K562 (cell line): ENCODE measurements around the gene EPC2. TPM values are rescaled to one million over a fixed set of nuclear protein-coding genes. Genes with fewer than 3 reads are reported as not detected.

Experiments used
- BCOR ChIP-seq: fragments of 450-650 bp; IDR thresholded peaks from 2 replicates; pipeline ENCODE4 v1.6.1; 2016
- CREB3L1 ChIP-seq: fragments of 450-650 bp; IDR thresholded peaks from 2 replicates; pipeline ENCODE4 v1.6.1; 2014; ENCODE audit warnings: low read depth, mild to moderate bottlenecking, moderate library complexity, borderline replicate concordance
- CXXC5 ChIP-seq: fragments of 250-450 bp; sonication (Bioruptor Pico); IDR thresholded peaks from 2 replicates; pipeline ENCODE4 v1.8.0; 2022; ENCODE audit warnings: inconsistent platforms, mild to moderate bottlenecking, moderate library complexity
- EWSR1 ChIP-seq: fragments of 450-650 bp; IDR thresholded peaks from 2 replicates; pipeline ENCODE4 v1.6.1; 2018; ENCODE audit warnings: borderline replicate concordance, mild to moderate bottlenecking, low read depth, moderate library complexity; ENCODE audit not compliant: partially characterized antibody
- MAZ ChIP-seq, 2 experiments: fragments of 450-650 bp in 1 of 2; sonication (generic) in 1 of 2; formaldehyde crosslinking; IDR thresholded peaks in 1 of 2; conservative IDR thresholded peaks in 1 of 2; 2 replicates each; pipeline versions ENCODE4 v1.4.0 to v1.5.0; 2020; ENCODE audit warnings: mild to moderate bottlenecking in 1 of 2, missing genetic modification reagents in 1 of 2
- NFRKB ChIP-seq: fragments of 450-650 bp; IDR thresholded peaks from 2 replicates; pipeline ENCODE4 v1.6.1; 2016; ENCODE audit warnings: low read depth
- NKRF ChIP-seq: fragments of 450-650 bp; IDR thresholded peaks from 2 replicates; pipeline ENCODE4 v1.6.1; 2016; ENCODE audit warnings: borderline replicate concordance
- SNIP1 ChIP-seq: fragments of 450-650 bp; IDR thresholded peaks from 2 replicates; pipeline ENCODE4 v1.7.1; 2017; ENCODE audit warnings: low read depth, mild to moderate bottlenecking
- THRAP3 ChIP-seq: fragments of 450-650 bp; IDR thresholded peaks from 2 replicates; pipeline ENCODE4 v1.6.1; 2016; ENCODE audit warnings: mild to moderate bottlenecking, inconsistent platforms, borderline replicate concordance
- ZBTB2 ChIP-seq: fragments of 450-650 bp; IDR thresholded peaks from 2 replicates; pipeline ENCODE4 v1.6.1; 2016; ENCODE audit warnings: antibody characterized with exemption
- ZNF124 ChIP-seq: sonication (generic); formaldehyde crosslinking; IDR thresholded peaks from 2 replicates; pipeline ENCODE4 v1.8.1; 2022; ENCODE audit warnings: missing genetic modification reagents
- ZNF143 ChIP-seq: sonication (generic); formaldehyde crosslinking; IDR thresholded peaks from 2 replicates; pipeline ENCODE4 v1.9.0; 2022; ENCODE audit warnings: mild to moderate bottlenecking, missing genetic modification reagents
- polyA plus RNA-seq, 8 experiments: library from polyadenylated mRNA; depleted of rRNA in 4 of 8; stranded (reverse) in 5 of 8; unstranded in 3 of 8; fragments of >200 nt; fragmentation: Nextera tagmentation in 2 of 8; fragmentation: Illumina TruSeq in 1 of 8; extraction: Ambion mirVana in 2 of 8; extraction: Trizol in 1 of 8; gene quantifications; 2 replicates each; pipeline versions ENCODE4 v1.2.1 to v1.2.3, GENCODE V29; 2011 to 2014; ENCODE audit warnings: inconsistent platforms in 1 of 8, missing spikeins in 1 of 8
- total RNA-seq, 7 experiments: library from RNA; depleted of rRNA in 6 of 7; stranded (reverse); fragments of >200 nt in 6 of 7; fragmentation: Illumina TruSeq in 2 of 7; extraction: Trizol in 2 of 7; gene quantifications; 2 replicates each; pipeline versions ENCODE4 v1.2.1 to v1.2.3, GENCODE V29; 2011 to 2021; ENCODE audit warnings: low replicate concordance in 1 of 7
- TF ChIP-seq, protein P1 (sequence below): fragments of 150-350 bp; conservative IDR thresholded peaks from 2 replicates; pipeline ENCODE4 v1.6.1; 2014; ENCODE audit warnings: low read length
- TF ChIP-seq, protein P2 (sequence below): fragments of 200-800 bp; sonication (Bioruptor generic); IDR thresholded peaks from 2 replicates; pipeline ENCODE4 v1.6.1; 2017; ENCODE audit warnings: missing genetic modification characterization, missing compliant biosample characterization

Gene EPC2
- total and polyA plus RNA-seq, 9 of the 15 experiments (the other 6 are each of a cell fraction or from before 2014, with no cell fraction given) = 7.0 to 35.8 (median 29.1) TPM

DNA sequence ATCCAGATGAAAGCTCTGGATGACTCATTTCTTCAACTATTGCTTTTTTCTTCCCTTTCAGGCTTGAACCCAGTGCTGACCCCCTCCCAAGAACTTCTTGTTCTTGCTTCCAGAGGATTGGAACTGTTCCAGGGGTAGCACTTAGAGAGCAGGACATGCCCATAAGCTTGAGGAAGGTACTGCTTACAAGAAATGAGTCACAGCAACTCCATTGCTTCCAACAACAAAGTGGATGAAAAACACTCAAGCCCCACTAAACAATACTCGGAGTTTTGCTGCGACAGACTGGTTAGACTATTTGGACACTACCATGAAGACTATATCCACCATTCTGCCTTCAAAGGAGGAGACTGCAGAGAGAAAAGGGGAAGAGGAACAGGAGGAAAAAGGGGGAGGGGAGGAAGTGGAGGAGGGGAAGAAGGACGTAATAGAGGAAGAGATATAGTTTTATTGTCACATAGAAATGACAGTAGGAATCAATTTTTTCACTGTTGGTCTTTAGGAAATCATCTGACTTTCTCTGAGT, 1.6 kb upstream of the EPC2 start (continued):
- no peak for TF ChIP-seq ZNF124 (CRISPR knock-in tag)
- TF ChIP-seq THRAP3 = peak; percentile 40; the same call in 1 of the 2 replicates
- 0 out of 4 replicates have a peak, but pooled peaks have one; percentile 17 to 38 for TF ChIP-seq MAZ (CRISPR knock-in tag; conservative IDR thresholded peaks at IDR 0.05 in 1 of 2, IDR thresholded peaks at IDR 0.05 in 1 of 2)
- TF ChIP-seq BCOR = peak; percentile 50; the same call in 1 of the 2 replicates
- TF ChIP-seq ZNF143 (CRISPR knock-in tag) = no peak
- TF ChIP-seq ZBTB2 = peak; percentile 63; the same call in 1 of the 2 replicates
- TF ChIP-seq, protein P1, sequence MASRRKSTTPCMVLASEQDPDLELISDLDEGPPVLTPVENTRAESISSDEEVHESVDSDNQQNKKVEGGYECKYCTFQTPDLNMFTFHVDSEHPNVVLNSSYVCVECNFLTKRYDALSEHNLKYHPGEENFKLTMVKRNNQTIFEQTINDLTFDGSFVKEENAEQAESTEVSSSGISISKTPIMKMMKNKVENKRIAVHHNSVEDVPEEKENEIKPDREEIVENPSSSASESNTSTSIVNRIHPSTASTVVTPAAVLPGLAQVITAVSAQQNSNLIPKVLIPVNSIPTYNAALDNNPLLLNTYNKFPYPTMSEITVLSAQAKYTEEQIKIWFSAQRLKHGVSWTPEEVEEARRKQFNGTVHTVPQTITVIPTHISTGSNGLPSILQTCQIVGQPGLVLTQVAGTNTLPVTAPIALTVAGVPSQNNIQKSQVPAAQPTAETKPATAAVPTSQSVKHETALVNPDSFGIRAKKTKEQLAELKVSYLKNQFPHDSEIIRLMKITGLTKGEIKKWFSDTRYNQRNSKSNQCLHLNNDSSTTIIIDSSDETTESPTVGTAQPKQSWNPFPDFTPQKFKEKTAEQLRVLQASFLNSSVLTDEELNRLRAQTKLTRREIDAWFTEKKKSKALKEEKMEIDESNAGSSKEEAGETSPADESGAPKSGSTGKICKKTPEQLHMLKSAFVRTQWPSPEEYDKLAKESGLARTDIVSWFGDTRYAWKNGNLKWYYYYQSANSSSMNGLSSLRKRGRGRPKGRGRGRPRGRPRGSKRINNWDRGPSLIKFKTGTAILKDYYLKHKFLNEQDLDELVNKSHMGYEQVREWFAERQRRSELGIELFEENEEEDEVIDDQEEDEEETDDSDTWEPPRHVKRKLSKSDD = no peak
- 0 out of 2 replicates have a peak, but pooled peaks have one; percentile 36 for TF ChIP-seq CXXC5
- TF ChIP-seq NKRF = 0 out of 2 replicates have a peak, but pooled peaks have one; percentile 21
- TF ChIP-seq CREB3L1 = no peak
- peak; percentile 64; the same call in 1 of the 2 replicates for TF ChIP-seq NFRKB
- TF ChIP-seq SNIP1 = peak; percentile 30; the same call in 1 of the 2 replicates
- TF ChIP-seq EWSR1 = no peak
- TF ChIP-seq, protein P2, sequence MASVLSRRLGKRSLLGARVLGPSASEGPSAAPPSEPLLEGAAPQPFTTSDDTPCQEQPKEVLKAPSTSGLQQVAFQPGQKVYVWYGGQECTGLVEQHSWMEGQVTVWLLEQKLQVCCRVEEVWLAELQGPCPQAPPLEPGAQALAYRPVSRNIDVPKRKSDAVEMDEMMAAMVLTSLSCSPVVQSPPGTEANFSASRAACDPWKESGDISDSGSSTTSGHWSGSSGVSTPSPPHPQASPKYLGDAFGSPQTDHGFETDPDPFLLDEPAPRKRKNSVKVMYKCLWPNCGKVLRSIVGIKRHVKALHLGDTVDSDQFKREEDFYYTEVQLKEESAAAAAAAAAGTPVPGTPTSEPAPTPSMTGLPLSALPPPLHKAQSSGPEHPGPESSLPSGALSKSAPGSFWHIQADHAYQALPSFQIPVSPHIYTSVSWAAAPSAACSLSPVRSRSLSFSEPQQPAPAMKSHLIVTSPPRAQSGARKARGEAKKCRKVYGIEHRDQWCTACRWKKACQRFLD = no peak
